Keratinocyte (primary cell): ENCODE data around the gene BNC2. TPM values are rescaled to one million over a fixed set of nuclear protein-coding genes. Genes with fewer than 3 reads are reported as not detected.
A peak's percentile ranks its signal among the peaks of the same experiment; 100 is the strongest.

Experiments
- DNase-seq: peaks from one replicate; pipeline ENCODE4 v3.0.0-alpha.2; 2011; ENCODE audit warnings: low read depth, missing footprints, low spot score
- FAIRE-seq: peaks from 2 replicates; lab custom pipeline; 2011; peaks lifted over from hg19 to GRCh38; lab: Jason Lieb, UNC
- H2AFZ ChIP-seq: 2 replicates; pipeline ENCODE4 v1.6.0; 2012; ENCODE audit warnings: low read length, control low read depth, inconsistent platforms; ENCODE audit not compliant: control insufficient read depth
- H3K27ac ChIP-seq: 2 replicates; pipeline ENCODE4 v1.5.1; 2011; ENCODE audit warnings: low read length; ENCODE audit not compliant: control insufficient read depth, insufficient read depth
- H3K27me3 ChIP-seq: 3 replicates; pipeline ENCODE4 v1.6.0; 2011; ENCODE audit warnings: low read length; ENCODE audit not compliant: control insufficient read depth, insufficient read depth; ENCODE audit errors: extremely low read depth
- H3K36me3 ChIP-seq, 2 experiments: 2 replicates in 1 of 2; 3 replicates in 1 of 2; pipeline ENCODE4 v1.5.1; 2011; ENCODE audit warnings: low read length in 2 of 2, mild to moderate bottlenecking in 1 of 2; ENCODE audit not compliant: control insufficient read depth in 2 of 2, insufficient read depth in 2 of 2; ENCODE audit errors: extremely low read depth in 1 of 2
- H3K4me1 ChIP-seq: 3 replicates; pipeline ENCODE4 v1.5.1; 2011; ENCODE audit warnings: low read length; ENCODE audit not compliant: control insufficient read depth, insufficient read depth; ENCODE audit errors: extremely low read depth
- H3K4me2 ChIP-seq: 3 replicates; pipeline ENCODE4 v1.6.0; 2011; ENCODE audit warnings: low read depth, low read length; ENCODE audit not compliant: control insufficient read depth, insufficient read depth; ENCODE audit errors: extremely low read depth
- H3K4me3 ChIP-seq, 3 experiments: fragments of 200-600 bp in 1 of 3; sonication (generic) in 1 of 3; 2 replicates in 2 of 3; 3 replicates in 1 of 3; pipeline ENCODE4 v1.5.1; 2011 to 2016; ENCODE audit warnings: low read length in 3 of 3, mild to moderate bottlenecking in 3 of 3, control low read depth in 2 of 3, inconsistent platforms in 1 of 3, low read depth in 1 of 3, mixed read lengths in 1 of 3, mixed run types in 1 of 3, moderate library complexity in 1 of 3; ENCODE audit not compliant: control insufficient read depth in 2 of 3, insufficient read depth in 2 of 3; ENCODE audit errors: extremely low read depth in 1 of 3
- H3K79me2 ChIP-seq: 2 replicates; pipeline ENCODE4 v1.6.0; 2012; ENCODE audit warnings: low read length; ENCODE audit not compliant: control insufficient read depth, insufficient read depth
- H3K9ac ChIP-seq: 3 replicates; pipeline ENCODE4 v1.6.0; 2011; ENCODE audit warnings: low read length; ENCODE audit not compliant: control insufficient read depth, insufficient read depth; ENCODE audit errors: extremely low read depth
- H3K9me1 ChIP-seq: 3 replicates; pipeline ENCODE4 v1.6.0; 2011; ENCODE audit warnings: low read length; ENCODE audit not compliant: control insufficient read depth, insufficient read depth; ENCODE audit errors: extremely low read depth
- H3K9me3 ChIP-seq: 2 replicates; pipeline ENCODE4 v1.5.1; 2012; ENCODE audit warnings: low read depth, low read length; ENCODE audit not compliant: control insufficient read depth
- H4K20me1 ChIP-seq: 3 replicates; pipeline ENCODE4 v1.6.0; 2011; ENCODE audit warnings: low read length; ENCODE audit not compliant: control insufficient read depth, insufficient read depth; ENCODE audit errors: extremely low read depth
- EZH2 ChIP-seq: IDR thresholded peaks from one replicate; pipeline ENCODE4 v1.6.1; 2012; ENCODE audit warnings: inconsistent platforms, mild to moderate bottlenecking, low read length, moderate library complexity
- dilution Hi-C: fragments of 300-500 bp; cut with MboI; formaldehyde crosslinking; loops from one replicate; pipeline ENCODE4 v1.7.0; 2020; ENCODE audit warnings: low sequenced_read_pairs; ENCODE audit not compliant: extremely low pct_ligation_motif_present
- polyA plus RNA-seq, 5 experiments: library from polyadenylated mRNA; depleted of rRNA in 3 of 5; stranded (reverse) in 3 of 5; stranded (forward) in 1 of 5; unstranded in 1 of 5; fragments of >200 nt; gene quantifications; 1 replicate in 1 of 5; 2 replicates in 3 of 5; 3 replicates in 1 of 5; pipeline versions ENCODE4 v1.2.1 to v1.2.3, GENCODE V29; 2011 to 2012; ENCODE audit warnings: missing spikeins in 2 of 5, low read depth in 1 of 5, low replicate concordance in 1 of 5
- TF ChIP-seq, protein P1 (sequence below), 3 experiments: IDR thresholded peaks in 1 of 3; conservative IDR thresholded peaks in 1 of 3; optimal IDR thresholded peaks in 1 of 3; 2 replicates in 2 of 3; 3 replicates in 1 of 3; pipeline versions ENCODE3 to v1.5.1; 2011; ENCODE audit warnings: low read length in 3 of 3, mild to moderate bottlenecking in 3 of 3, moderate library complexity in 2 of 3, control low read depth in 1 of 3, inconsistent platforms in 1 of 3; ENCODE audit not compliant: insufficient read depth in 2 of 3; ENCODE audit errors: extremely low read depth in 1 of 3

Gene BNC2
- polyA plus RNA-seq, 1 donor (not counting 4 experiments of a cell fraction or from before 2014, with no cell fraction given): 1.1 TPM

DNA sequence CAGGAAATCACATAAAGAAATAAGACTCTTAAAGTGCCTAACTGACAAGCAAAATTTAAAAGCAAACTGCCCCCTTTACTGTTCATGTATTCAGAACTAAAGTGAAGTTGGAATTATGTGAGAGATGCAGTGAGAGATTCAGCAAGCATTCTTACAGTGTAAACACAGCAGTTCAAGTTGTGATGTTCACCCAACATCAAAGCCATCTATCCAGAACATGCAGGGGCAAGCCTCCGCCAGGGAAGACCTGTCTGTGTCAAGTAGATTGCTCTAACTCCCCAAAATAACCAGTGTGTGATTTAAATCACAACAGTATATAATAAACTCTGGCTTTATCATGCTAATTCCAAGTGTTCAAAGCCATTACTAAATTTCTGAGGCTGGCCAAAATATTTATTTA, 233.3 kb downstream of the BNC2 start:
- H3K4me1 ChIP-seq: peaks cover 13% of the 10 kb centered on the region
- H3K36me3 ChIP-seq: no peaks in the 10 kb centered on the region
- H3K4me3 ChIP-seq: peak overlapping the region in 1 of 3 experiments; percentile 22
- peak overlapping the region; percentile 44 for H3K27ac ChIP-seq
- dilution Hi-C loops: loop anchor here (25.0 kb wide), 1 partner anchor 400 kb away; no protein-coding TSS in a partner anchor
- no peak overlapping the region for H3K9ac ChIP-seq
- no peak for TF ChIP-seq EZH2
- TF ChIP-seq, protein P1, sequence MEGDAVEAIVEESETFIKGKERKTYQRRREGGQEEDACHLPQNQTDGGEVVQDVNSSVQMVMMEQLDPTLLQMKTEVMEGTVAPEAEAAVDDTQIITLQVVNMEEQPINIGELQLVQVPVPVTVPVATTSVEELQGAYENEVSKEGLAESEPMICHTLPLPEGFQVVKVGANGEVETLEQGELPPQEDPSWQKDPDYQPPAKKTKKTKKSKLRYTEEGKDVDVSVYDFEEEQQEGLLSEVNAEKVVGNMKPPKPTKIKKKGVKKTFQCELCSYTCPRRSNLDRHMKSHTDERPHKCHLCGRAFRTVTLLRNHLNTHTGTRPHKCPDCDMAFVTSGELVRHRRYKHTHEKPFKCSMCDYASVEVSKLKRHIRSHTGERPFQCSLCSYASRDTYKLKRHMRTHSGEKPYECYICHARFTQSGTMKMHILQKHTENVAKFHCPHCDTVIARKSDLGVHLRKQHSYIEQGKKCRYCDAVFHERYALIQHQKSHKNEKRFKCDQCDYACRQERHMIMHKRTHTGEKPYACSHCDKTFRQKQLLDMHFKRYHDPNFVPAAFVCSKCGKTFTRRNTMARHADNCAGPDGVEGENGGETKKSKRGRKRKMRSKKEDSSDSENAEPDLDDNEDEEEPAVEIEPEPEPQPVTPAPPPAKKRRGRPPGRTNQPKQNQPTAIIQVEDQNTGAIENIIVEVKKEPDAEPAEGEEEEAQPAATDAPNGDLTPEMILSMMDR (optimal IDR thresholded peaks at IDR 0.05 in 1 of 3, IDR thresholded peaks at IDR 0.05 in 1 of 3, conservative IDR thresholded peaks at IDR 0.05 in 1 of 3; ENCODE audit: extremely low read depth in 1 of 3, insufficient read depth in 2 of 3, low read length in 3 of 3): no peak
- DNase-seq (no peak), FAIRE-seq (peak; percentile 97)
- H3K4me2 ChIP-seq: peak overlapping the region; percentile 70
- peak overlapping the region; percentile 48 for H2AFZ ChIP-seq
- H3K9me3 ChIP-seq: no peaks in the 10 kb centered on the region
- H3K79me2 ChIP-seq: no peaks in the 10 kb centered on the region
- no peaks in the 10 kb centered on the region for H3K27me3 ChIP-seq
- H3K9me1 ChIP-seq: no peaks in the 10 kb centered on the region
- no peaks in the 10 kb centered on the region for H4K20me1 ChIP-seq

DNA sequence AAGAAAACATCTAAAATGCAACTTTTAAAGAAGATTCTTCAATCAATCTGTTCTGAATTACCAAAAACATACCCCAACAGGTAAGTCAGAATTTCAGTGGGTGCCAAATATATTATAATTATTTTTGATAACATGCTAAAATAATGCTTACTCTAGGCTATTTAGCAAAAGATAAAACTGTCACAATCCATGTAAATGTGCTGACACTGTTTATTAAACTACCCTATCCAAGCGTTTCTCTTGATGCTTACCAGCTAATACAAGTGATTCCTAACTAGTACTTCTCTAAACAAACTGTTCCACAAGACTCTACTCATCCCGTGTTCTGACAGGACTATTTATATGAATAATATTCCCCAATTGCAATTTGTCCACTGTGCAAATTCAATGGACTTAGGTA, 236.7 kb downstream of the BNC2 start:
- Histone ChIP-seq H3K9me3 (no peaks in the 10 kb centered on the region), H3K4me2 (no peak overlapping the region), H3K9me1 (no peaks in the 10 kb centered on the region), H3K9ac (no peak overlapping the region), H3K79me2 (no peaks in the 10 kb centered on the region), H3K4me1 (peaks cover 13% of the 10 kb centered on the region), H2AFZ (no peak overlapping the region), H3K36me3 (no peaks in the 10 kb centered on the region), H3K4me3 (no peak overlapping the region), H4K20me1 (no peaks in the 10 kb centered on the region), H3K27ac (no peak overlapping the region), H3K27me3 (no peaks in the 10 kb centered on the region)
- DNase-seq (no peak), FAIRE-seq (no peak)
- dilution Hi-C loops: loop anchor here (25.0 kb wide), 1 partner anchor 396 kb away; no protein-coding TSS in a partner anchor
- no peak for TF ChIP-seq EZH2
- TF ChIP-seq, protein P1 (optimal IDR thresholded peaks at IDR 0.05 in 1 of 3, IDR thresholded peaks at IDR 0.05 in 1 of 3, conservative IDR thresholded peaks at IDR 0.05 in 1 of 3; ENCODE audit: extremely low read depth in 1 of 3, insufficient read depth in 2 of 3, low read length in 3 of 3): no peak
